Vagina (tissue), 2 donors: ENCODE results near the gene PLEKHG3. TPM values are rescaled to one million over a fixed set of nuclear protein-coding genes. Genes with fewer than 3 reads are reported as not detected.

Experiments
- DNase-seq, 2 donors: peaks; one replicate each; pipeline ENCODE4 v3.0.0-alpha.2; 2017; ENCODE audit errors: extremely low spot score in 2 of 2
- H3K27ac ChIP-seq: fragments of 200-600 bp; sonication (generic); one replicate; pipeline ENCODE4 v1.5.1; 2019
- H3K27me3 ChIP-seq: fragments of 200-600 bp; sonication (generic); one replicate; pipeline ENCODE4 v1.5.1; 2019
- H3K36me3 ChIP-seq, 2 donors: fragments of 200-600 bp; sonication (generic); one replicate each; pipeline ENCODE4 v1.5.1; 2017 to 2019
- H3K4me1 ChIP-seq: fragments of 200-600 bp; sonication (generic); one replicate; pipeline ENCODE4 v1.5.1; 2019
- H3K4me3 ChIP-seq, 2 donors: fragments of 200-600 bp; sonication (generic); 1 replicate in 1 of 2; 2 replicates in 1 of 2; pipeline ENCODE4 v1.5.1; 2016 to 2019
- H3K9me3 ChIP-seq: fragments of 200-600 bp; sonication (generic); one replicate; pipeline ENCODE4 v1.5.1; 2019
- CTCF ChIP-seq, 3 experiments: fragments of 450-650 bp in 2 of 3; fragments of 200-600 bp in 1 of 3; sonication (generic) in 1 of 3; IDR thresholded peaks; one replicate each; pipeline ENCODE4 v1.5.1; 2017 to 2019; ENCODE audit warnings: antibody characterized with exemption in 3 of 3, mild to moderate bottlenecking in 2 of 3, moderate library complexity in 2 of 3
- POLR2A ChIP-seq, 2 donors: fragments of 450-650 bp; IDR thresholded peaks; one replicate each; pipeline ENCODE4 v1.6.1; 2017; ENCODE audit warnings: antibody characterized with exemption in 2 of 2, mild to moderate bottlenecking in 2 of 2, moderate library complexity in 2 of 2
- POLR2AphosphoS5 ChIP-seq, 2 donors: sonication (generic); formaldehyde crosslinking; IDR thresholded peaks; one replicate each; pipeline ENCODE4 v1.9.0; 2017; ENCODE audit warnings: antibody characterized with exemption in 2 of 2, mild to moderate bottlenecking in 2 of 2, low read depth in 1 of 2; ENCODE audit not compliant: insufficient read depth in 1 of 2
- intact Hi-C: fragments of 100-400 bp; cut with DNase I; formaldehyde crosslinking; loops from one replicate; pipeline ENCODE4 v1.15.1; 2023
- total RNA-seq: library from RNA; depleted of rRNA; stranded (reverse); fragments of >200 nt; gene quantifications from one replicate; pipeline ENCODE4 v1.2.3, GENCODE V29; 2016

Gene PLEKHG3
- total RNA-seq, 1 donor from 2014 or later: 50.1 TPM

- no peaks in the 10 kb centered on the region for H3K36me3 ChIP-seq
- intact Hi-C loops: no loop called here
- TF ChIP-seq CTCF (IDR thresholded peaks at IDR 0.05) (no peak), POLR2AphosphoS5 (IDR thresholded peaks at IDR 0.05; ENCODE audit: insufficient read depth in 1 of 2, low read depth in 1 of 2) (no peak), POLR2A (IDR thresholded peaks at IDR 0.05) (no peak)
- H3K4me1 ChIP-seq: peaks cover 8% of the 10 kb centered on the region
- DNase-seq: no peak
- H3K4me3 ChIP-seq: no peak overlapping the region
- no peaks in the 10 kb centered on the region for H3K27me3 ChIP-seq
- no peaks in the 10 kb centered on the region for H3K9me3 ChIP-seq
- no peak overlapping the region for H3K27ac ChIP-seq
Observed at GRCh38 chr14:64659366-64659765, 44.9 kb upstream of the PLEKHG3 start.

- Histone ChIP-seq H3K36me3 (no peaks in the 10 kb centered on the region), H3K4me1 (no peaks in the 10 kb centered on the region), H3K27ac (no peak overlapping the region), H3K4me3 (no peak overlapping the region), H3K9me3 (no peaks in the 10 kb centered on the region), H3K27me3 (no peaks in the 10 kb centered on the region)
- no peak for TF ChIP-seq POLR2A (IDR thresholded peaks at IDR 0.05)
- TF ChIP-seq CTCF (IDR thresholded peaks at IDR 0.05): no peak
- TF ChIP-seq POLR2AphosphoS5 (IDR thresholded peaks at IDR 0.05; ENCODE audit: insufficient read depth in 1 of 2, low read depth in 1 of 2): no peak
- no peak for DNase-seq
- intact Hi-C loops: no loop called here
Observed at GRCh38 chr14:64663174-64663573, 41.0 kb upstream of the PLEKHG3 start.

- Histone ChIP-seq H3K4me3 (no peak overlapping the region), H3K36me3 (no peaks in the 10 kb centered on the region), H3K4me1 (peaks cover 6% of the 10 kb centered on the region), H3K9me3 (no peaks in the 10 kb centered on the region), H3K27me3 (no peaks in the 10 kb centered on the region), H3K27ac (no peak overlapping the region)
- intact Hi-C loops: loop anchor here (2.0 kb wide), 1 partner anchor 93 kb away; no protein-coding TSS in a partner anchor
- no peak for DNase-seq
- TF ChIP-seq POLR2AphosphoS5 (IDR thresholded peaks at IDR 0.05; ENCODE audit: insufficient read depth in 1 of 2, low read depth in 1 of 2): peak in 1 of 2 donors; percentile 55
- TF ChIP-seq CTCF (IDR thresholded peaks at IDR 0.05): peak; percentile 67 to 81 (median 70)
- TF ChIP-seq POLR2A (IDR thresholded peaks at IDR 0.05): no peak
Observed at GRCh38 chr14:64671591-64671990, 32.6 kb upstream of the PLEKHG3 start.

- no peaks in the 10 kb centered on the region for H3K36me3 ChIP-seq
- intact Hi-C loops: no loop called here
- H3K27ac ChIP-seq: no peak overlapping the region
- no peak overlapping the region for H3K4me3 ChIP-seq
- H3K27me3 ChIP-seq: no peaks in the 10 kb centered on the region
- no peaks in the 10 kb centered on the region for H3K9me3 ChIP-seq
- peaks cover 6% of the 10 kb centered on the region for H3K4me1 ChIP-seq
- DNase-seq: no peak
- TF ChIP-seq POLR2AphosphoS5 (IDR thresholded peaks at IDR 0.05; ENCODE audit: insufficient read depth in 1 of 2, low read depth in 1 of 2): no peak
- no peak for TF ChIP-seq POLR2A (IDR thresholded peaks at IDR 0.05)
- TF ChIP-seq CTCF (IDR thresholded peaks at IDR 0.05): no peak
Observed at GRCh38 chr14:64673316-64673715, 30.9 kb upstream of the PLEKHG3 start.

- H3K4me3 ChIP-seq: no peak overlapping the region
- intact Hi-C loops: no loop called here
- DNase-seq: no peak
- H3K9me3 ChIP-seq: no peaks in the 10 kb centered on the region
- no peaks in the 10 kb centered on the region for H3K27me3 ChIP-seq
- no peaks in the 10 kb centered on the region for H3K36me3 ChIP-seq
- no peak for TF ChIP-seq POLR2A (IDR thresholded peaks at IDR 0.05)
- no peak for TF ChIP-seq POLR2AphosphoS5 (IDR thresholded peaks at IDR 0.05; ENCODE audit: insufficient read depth in 1 of 2, low read depth in 1 of 2)
- H3K4me1 ChIP-seq: peaks cover 6% of the 10 kb centered on the region
- peak overlapping the region; percentile 11 for H3K27ac ChIP-seq
Observed at GRCh38 chr14:64673748-64674147, 30.5 kb upstream of the PLEKHG3 start.
